ENCODE data around the gene SLC22A8.
"Not testable (repeated sequence)": the region's sequence is repeated elsewhere in the genome, so short reads cannot be mapped to it uniquely, and the experiment has no call there.

GRCh38 chr11:62945538-62945937 lies 70.1 kb downstream of the SLC22A8 start:
- TF ChIP-seq POLR2AphosphoS5 (IDR thresholded peaks at IDR 0.05; ENCODE audit: borderline replicate concordance, low read depth, low read length); EZH2 (IDR thresholded peaks at IDR 0.05): not testable (repeated sequence)

All from SK-N-MC (cell line).